ENCODE results near the gene SPRED2. TPM values are rescaled to one million over a fixed set of nuclear protein-coding genes. Genes with fewer than 3 reads are reported as not detected.
A peak's percentile ranks its signal among the peaks of the same experiment; 100 is the strongest.

Gene SPRED2
- total RNA-seq, 1 donor from 2014 or later: 8.4 TPM

DNA sequence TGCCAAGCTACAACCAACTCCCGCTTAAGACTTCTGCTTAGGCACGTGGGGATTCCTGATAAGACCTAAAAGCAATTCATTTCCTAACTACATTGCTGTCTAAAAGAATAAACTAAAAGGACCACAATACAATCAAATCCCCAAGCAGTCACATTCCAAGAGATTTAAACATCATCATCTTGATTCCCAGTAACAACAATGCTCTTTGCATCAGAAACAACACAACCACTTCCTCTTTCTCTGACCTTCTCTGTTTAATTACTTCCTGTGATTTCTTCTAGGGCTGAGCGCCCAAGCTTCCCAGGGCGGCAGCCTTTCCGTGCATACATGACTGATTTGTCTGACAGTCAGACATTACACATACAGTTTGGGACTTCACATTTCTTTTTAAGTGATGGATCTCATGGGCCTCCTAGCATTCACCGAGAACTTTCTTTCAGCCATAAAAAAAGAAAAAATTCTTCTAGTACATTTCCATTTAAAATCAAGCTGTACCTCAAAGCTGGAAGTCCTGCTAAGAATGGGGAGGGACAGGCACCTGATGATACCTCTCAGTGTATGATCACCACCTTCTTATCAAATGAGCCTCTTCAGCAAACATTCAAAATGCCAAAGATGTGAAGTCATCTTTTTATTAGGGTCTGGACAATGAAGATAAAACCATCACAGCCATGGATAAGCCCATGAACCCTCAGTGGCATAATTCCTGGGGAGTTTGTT lies 11.5 kb downstream of the SPRED2 start:
- Mint-ChIP-seq H3K4me1 (ENCODE audit: low read depth) (peaks cover 35% of the 10 kb centered on the region), H3K36me3 (ENCODE audit: low read depth) (peaks cover 7% of the 10 kb centered on the region), H3K9me3 (peaks cover 5% of the 10 kb centered on the region), H3K27me3 (ENCODE audit: low read depth) (peaks cover 5% of the 10 kb centered on the region), H3K4me3 (ENCODE audit: low read depth) (no peak overlapping the region), H3K27ac (no peak overlapping the region)
- intact Hi-C loops (cut with micrococcal nuclease): no loop called here
- no peak for DNase-seq (ENCODE audit: low spot score)

DNA sequence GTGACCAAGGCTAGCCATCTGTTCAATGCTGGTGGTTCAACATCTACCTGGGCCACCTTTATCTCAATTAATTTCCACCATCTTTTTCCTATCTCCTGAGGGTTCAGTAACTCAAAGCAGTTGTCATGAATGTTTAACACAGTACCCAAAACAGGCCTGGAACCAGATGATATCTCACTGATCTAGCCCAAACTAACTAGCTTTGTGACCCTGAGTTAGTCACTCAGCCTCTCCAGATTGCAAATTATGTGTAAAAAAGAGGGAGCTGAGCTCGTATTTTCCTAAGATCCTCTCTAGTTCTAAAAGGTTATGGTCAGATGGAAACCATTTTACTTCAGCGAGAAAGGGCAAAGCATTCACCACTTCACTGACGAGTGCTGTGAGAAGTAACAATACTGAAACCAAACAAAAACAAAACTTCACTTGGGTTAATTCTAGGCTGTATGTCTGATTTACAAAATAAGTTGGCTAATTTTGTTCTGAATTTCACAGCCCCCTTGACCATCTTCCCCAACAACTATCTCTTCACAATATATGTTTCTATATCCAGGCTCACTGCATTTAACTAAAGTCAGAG lies 14.8 kb downstream of the SPRED2 start:
- Mint-ChIP-seq H3K36me3 (ENCODE audit: low read depth) (peaks cover 7% of the 10 kb centered on the region), H3K4me1 (ENCODE audit: low read depth) (peaks cover 37% of the 10 kb centered on the region), H3K4me3 (ENCODE audit: low read depth) (no peak overlapping the region), H3K9me3 (peaks cover 5% of the 10 kb centered on the region), H3K27me3 (ENCODE audit: low read depth) (peaks cover 14% of the 10 kb centered on the region), H3K27ac (peak overlapping the region; percentile 52)
- DNase-seq (ENCODE audit: low spot score): no peak
- intact Hi-C loops (cut with micrococcal nuclease): loop anchor here (1.0 to 2.0 kb wide), 4 partner anchors 13 to 116 kb away; no protein-coding TSS in a partner anchor

DNA sequence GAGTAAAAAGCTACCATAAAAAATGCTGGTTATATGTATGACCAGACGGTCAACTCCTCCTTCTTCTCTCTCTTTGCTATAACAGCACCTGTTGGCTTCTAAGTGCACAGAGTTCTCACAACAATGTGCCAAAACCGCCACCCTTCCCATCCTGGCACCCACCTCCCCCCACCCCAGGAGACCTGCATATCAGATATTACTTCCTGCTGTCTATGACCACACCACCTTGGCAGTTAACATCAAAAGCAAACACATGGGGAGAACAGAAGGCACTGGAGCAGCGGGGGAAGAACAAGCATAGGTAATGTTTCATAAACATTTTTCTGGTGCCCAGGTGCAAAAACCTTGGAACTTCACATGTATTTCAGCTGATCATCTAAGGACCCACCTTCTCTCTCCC lies 15.5 kb downstream of the SPRED2 start:
- H3K4me1 Mint-ChIP-seq (ENCODE audit: low read depth): peaks cover 35% of the 10 kb centered on the region
- peaks cover 7% of the 10 kb centered on the region for H3K36me3 Mint-ChIP-seq (ENCODE audit: low read depth)
- H3K4me3 Mint-ChIP-seq (ENCODE audit: low read depth): no peak overlapping the region
- peaks cover 5% of the 10 kb centered on the region for H3K9me3 Mint-ChIP-seq
- H3K27me3 Mint-ChIP-seq (ENCODE audit: low read depth): peaks cover 16% of the 10 kb centered on the region
- H3K27ac Mint-ChIP-seq: peak overlapping the region; percentile 52
- intact Hi-C loops (cut with micrococcal nuclease): loop anchor here (1.0 to 2.0 kb wide), 4 partner anchors 14 to 116 kb away; no protein-coding TSS in a partner anchor
- no peak for DNase-seq (ENCODE audit: low spot score)

DNA sequence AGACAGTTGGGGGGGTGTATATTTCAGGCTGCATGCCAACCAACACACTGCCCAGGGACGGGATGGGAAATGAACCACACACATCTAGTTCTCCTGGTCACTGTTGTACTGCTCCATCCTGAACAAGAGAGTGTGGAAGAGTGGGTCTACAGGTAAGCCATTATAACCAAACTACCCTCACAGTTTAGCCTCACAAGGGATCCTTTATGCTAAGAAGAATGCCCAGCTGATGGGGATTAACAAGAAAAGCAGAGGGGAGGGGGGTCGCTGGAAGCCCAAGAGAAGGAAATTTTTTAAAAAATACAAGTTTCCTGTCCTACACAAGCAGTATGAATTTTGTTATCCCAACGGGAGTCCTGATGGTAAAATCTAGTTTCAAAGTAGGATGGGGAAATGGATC lies 16.1 kb downstream of the SPRED2 start:
- Mint-ChIP-seq H3K9me3 (peaks cover 5% of the 10 kb centered on the region), H3K4me3 (ENCODE audit: low read depth) (no peak overlapping the region), H3K4me1 (ENCODE audit: low read depth) (peaks cover 33% of the 10 kb centered on the region), H3K36me3 (ENCODE audit: low read depth) (peaks cover 7% of the 10 kb centered on the region), H3K27ac (no peak overlapping the region), H3K27me3 (ENCODE audit: low read depth) (peaks cover 18% of the 10 kb centered on the region)
- DNase-seq (ENCODE audit: low spot score): no peak
- intact Hi-C loops (cut with micrococcal nuclease): loop anchor here (2.0 kb wide), 2 partner anchors 14 to 34 kb away; no protein-coding TSS in a partner anchor

DNA sequence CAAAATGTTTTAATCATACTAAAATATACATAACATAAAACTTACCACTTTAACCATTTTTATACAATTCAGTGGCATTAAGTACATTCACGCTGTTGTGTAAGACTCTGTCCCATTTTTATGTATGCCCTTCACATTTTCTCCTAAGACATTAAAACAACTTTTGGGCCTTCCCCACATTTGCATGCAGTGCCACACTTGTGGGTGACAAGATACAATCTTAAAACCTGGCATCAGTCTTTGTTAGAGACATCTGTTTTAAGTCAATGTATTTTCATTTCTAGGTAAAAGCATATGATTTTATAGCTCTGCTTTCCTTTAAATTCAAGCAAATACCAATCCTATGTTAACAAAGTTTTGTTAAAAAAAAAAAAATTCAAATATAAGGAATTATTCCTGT lies 17.3 kb downstream of the SPRED2 start:
- peaks cover 25% of the 10 kb centered on the region for H3K4me1 Mint-ChIP-seq (ENCODE audit: low read depth)
- no peak overlapping the region for H3K27ac Mint-ChIP-seq
- no peak overlapping the region for H3K4me3 Mint-ChIP-seq (ENCODE audit: low read depth)
- no peaks in the 10 kb centered on the region for H3K9me3 Mint-ChIP-seq
- H3K36me3 Mint-ChIP-seq (ENCODE audit: low read depth): no peaks in the 10 kb centered on the region
- no peak for DNase-seq (ENCODE audit: low spot score)
- peaks cover 18% of the 10 kb centered on the region for H3K27me3 Mint-ChIP-seq (ENCODE audit: low read depth)
- intact Hi-C loops (cut with micrococcal nuclease): no loop called here

DNA sequence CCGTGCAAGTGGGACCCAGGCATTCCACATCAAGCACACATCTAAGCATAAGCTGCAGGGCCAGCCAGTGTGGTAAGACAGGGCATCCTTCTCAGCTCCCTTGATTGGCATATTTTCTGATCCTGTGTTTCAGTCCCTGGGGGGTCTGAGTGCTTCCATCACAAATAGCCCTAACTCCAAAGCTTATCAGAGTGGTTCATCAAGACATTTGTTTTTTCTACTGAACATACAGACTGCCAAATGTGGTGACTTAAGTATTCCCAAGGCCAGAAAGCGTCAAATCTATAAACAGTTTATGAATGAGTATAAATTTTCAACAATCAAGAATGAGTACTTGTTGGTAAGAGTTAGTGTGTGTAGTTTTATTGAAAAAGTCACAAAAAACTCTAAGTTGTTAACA lies 18.8 kb downstream of the SPRED2 start:
- DNase-seq (ENCODE audit: low spot score): no peak
- Mint-ChIP-seq H3K27me3 (ENCODE audit: low read depth) (peaks cover 21% of the 10 kb centered on the region), H3K4me1 (ENCODE audit: low read depth) (peaks cover 23% of the 10 kb centered on the region), H3K4me3 (ENCODE audit: low read depth) (no peak overlapping the region), H3K36me3 (ENCODE audit: low read depth) (no peaks in the 10 kb centered on the region), H3K9me3 (no peaks in the 10 kb centered on the region), H3K27ac (no peak overlapping the region)
- intact Hi-C loops (cut with micrococcal nuclease): no loop called here

DNA sequence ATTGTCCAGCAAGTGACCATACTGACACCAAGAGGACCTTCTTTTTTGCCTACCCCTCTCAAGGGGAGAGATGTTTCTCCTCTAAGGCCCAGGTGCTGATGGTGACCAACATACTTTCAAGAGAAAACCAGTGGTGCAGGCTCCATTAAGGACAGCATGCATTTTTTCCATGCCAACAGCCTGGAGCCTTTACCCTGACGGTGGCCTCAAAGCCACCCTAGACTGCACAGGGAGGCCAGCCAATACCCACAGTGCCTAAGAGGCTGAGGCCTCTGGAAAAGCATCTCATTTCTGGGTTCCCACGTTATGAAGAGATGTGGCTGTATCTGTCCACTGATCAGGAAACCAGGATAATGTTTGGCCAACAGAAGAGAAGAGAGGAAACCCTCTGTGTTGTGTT lies 19.3 kb downstream of the SPRED2 start:
- DNase-seq (ENCODE audit: low spot score): no peak
- no peaks in the 10 kb centered on the region for H3K9me3 Mint-ChIP-seq
- peaks cover 20% of the 10 kb centered on the region for H3K4me1 Mint-ChIP-seq (ENCODE audit: low read depth)
- no peaks in the 10 kb centered on the region for H3K36me3 Mint-ChIP-seq (ENCODE audit: low read depth)
- H3K27me3 Mint-ChIP-seq (ENCODE audit: low read depth): peaks cover 21% of the 10 kb centered on the region
- intact Hi-C loops (cut with micrococcal nuclease): no loop called here
- no peak overlapping the region for H3K27ac Mint-ChIP-seq
- H3K4me3 Mint-ChIP-seq (ENCODE audit: low read depth): no peak overlapping the region

DNA sequence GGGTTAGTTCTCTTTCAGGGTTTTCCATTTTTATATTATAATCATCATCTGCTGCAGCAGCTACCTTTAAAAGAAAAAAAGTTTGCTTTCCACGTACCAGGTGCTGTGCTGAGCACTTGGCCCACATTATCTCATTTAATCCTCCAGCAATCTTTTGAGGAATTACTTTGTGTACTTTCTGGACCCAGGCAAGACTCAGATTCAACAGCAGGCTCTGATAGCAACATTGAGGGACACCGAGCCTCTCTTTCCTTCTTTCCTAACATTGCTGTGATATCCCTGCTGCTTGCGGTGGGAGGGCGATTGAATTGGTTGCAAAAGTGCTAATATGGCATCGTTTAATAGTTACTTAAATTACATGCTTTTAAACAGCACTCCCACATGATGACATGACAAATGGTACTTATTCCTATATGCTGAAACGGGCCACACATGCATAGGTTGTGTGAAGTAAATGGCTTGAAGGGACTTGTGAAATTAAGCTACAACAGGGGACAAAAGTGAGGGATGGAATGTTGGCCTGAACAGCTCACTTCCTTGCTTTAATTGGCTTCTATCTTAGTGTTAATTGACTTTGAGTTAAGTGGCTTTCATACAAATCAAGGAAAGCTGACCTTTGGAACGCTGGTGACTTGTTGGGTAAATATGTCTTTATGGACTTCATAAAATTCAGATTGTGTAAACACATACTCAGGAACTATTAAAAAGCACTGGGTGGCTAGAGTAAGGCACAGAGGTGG lies 21.2 kb downstream of the SPRED2 start:
- intact Hi-C loops (cut with micrococcal nuclease): no loop called here
- H3K27me3 Mint-ChIP-seq (ENCODE audit: low read depth): peaks cover 20% of the 10 kb centered on the region
- DNase-seq (ENCODE audit: low spot score): no peak
- no peak overlapping the region for H3K27ac Mint-ChIP-seq
- H3K36me3 Mint-ChIP-seq (ENCODE audit: low read depth): no peaks in the 10 kb centered on the region
- peaks cover 14% of the 10 kb centered on the region for H3K4me1 Mint-ChIP-seq (ENCODE audit: low read depth)
- H3K9me3 Mint-ChIP-seq: no peaks in the 10 kb centered on the region
- H3K4me3 Mint-ChIP-seq (ENCODE audit: low read depth): no peak overlapping the region

DNA sequence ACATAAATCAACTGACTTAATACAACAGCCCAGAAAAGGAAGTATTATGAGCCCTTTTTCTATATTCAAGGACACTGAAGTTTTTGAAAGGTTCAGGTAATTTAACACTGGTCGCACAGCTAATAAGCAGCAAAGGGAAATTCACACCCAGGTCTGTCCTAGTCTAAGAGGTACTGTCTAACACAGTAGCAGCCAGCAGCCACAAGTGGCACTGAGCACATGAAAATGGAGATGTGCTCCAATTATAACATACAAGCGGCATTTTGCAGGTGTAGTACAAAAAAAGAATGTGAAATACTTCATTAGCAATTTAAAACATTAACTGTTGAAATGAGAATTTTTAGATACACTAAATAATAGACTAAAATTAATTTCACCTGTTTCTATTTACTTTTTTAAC lies 23.4 kb downstream of the SPRED2 start:
- peaks cover 14% of the 10 kb centered on the region for H3K4me1 Mint-ChIP-seq (ENCODE audit: low read depth)
- H3K36me3 Mint-ChIP-seq (ENCODE audit: low read depth): no peaks in the 10 kb centered on the region
- peaks cover 23% of the 10 kb centered on the region for H3K27me3 Mint-ChIP-seq (ENCODE audit: low read depth)
- no peaks in the 10 kb centered on the region for H3K9me3 Mint-ChIP-seq
- intact Hi-C loops (cut with micrococcal nuclease): no loop called here
- no peak for DNase-seq (ENCODE audit: low spot score)
- no peak overlapping the region for H3K27ac Mint-ChIP-seq
- H3K4me3 Mint-ChIP-seq (ENCODE audit: low read depth): no peak overlapping the region

DNA sequence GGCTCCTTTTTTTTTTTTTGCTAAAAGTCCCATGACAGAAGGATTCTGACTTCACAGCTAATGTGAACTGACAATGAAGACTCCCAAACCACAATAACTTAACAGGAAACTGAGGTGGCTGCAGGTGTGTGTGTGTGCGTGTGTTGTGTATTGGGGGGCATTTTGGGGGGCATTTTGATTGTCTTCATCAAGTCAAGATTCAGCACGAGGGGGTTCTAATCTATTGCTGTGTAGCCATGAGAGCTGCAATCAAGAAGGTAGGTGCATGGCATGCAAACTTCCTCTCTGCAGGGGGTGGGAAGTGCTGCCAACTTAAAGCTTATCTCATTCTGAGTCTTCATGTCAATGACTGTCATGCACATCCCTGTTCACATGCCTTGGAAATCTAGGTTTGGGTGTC lies 25.2 kb downstream of the SPRED2 start:
- DNase-seq (ENCODE audit: low spot score): no peak
- Mint-ChIP-seq H3K9me3 (no peaks in the 10 kb centered on the region), H3K36me3 (ENCODE audit: low read depth) (no peaks in the 10 kb centered on the region), H3K27ac (no peak overlapping the region), H3K4me1 (ENCODE audit: low read depth) (peaks cover 14% of the 10 kb centered on the region), H3K4me3 (ENCODE audit: low read depth) (no peak overlapping the region), H3K27me3 (ENCODE audit: low read depth) (peaks cover 17% of the 10 kb centered on the region)
- intact Hi-C loops (cut with micrococcal nuclease): no loop called here

DNA sequence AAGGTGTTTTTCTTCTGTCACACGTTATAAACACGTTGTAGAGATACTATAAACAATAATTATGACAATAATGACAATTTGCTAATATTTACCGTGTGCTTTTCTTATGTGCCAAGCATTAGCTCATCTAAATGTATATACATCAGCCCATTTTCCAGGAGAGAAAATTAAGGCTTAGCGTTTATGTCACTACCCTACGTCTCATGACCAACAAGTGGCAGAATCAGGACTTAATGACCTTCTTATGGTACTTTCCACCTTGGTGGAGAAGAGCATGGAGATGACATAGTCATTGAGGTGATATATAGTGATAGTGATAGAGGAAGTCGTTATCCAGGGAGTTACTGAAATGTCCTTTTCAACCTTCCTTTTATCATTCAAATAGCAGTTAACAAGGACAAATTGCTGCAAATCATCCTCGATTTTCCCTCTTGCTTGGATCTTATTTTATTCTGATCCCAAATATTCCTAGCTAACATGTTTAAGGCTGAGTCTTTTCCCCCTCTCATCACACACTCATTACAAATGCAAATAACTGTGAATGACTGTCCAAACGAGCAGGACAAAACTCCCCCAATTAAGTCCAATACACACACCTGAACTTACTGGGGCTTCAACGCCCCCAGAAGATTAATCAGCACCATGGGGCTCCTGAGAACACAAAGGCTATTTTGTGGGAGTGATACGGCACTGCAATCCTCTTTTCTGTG lies 27.3 kb downstream of the SPRED2 start:
- H3K27ac Mint-ChIP-seq: no peak overlapping the region
- H3K4me1 Mint-ChIP-seq (ENCODE audit: low read depth): peaks cover 15% of the 10 kb centered on the region
- DNase-seq (ENCODE audit: low spot score): no peak
- peaks cover 16% of the 10 kb centered on the region for H3K27me3 Mint-ChIP-seq (ENCODE audit: low read depth)
- H3K36me3 Mint-ChIP-seq (ENCODE audit: low read depth): no peaks in the 10 kb centered on the region
- no peaks in the 10 kb centered on the region for H3K9me3 Mint-ChIP-seq
- intact Hi-C loops (cut with micrococcal nuclease): no loop called here
- no peak overlapping the region for H3K4me3 Mint-ChIP-seq (ENCODE audit: low read depth)

DNA sequence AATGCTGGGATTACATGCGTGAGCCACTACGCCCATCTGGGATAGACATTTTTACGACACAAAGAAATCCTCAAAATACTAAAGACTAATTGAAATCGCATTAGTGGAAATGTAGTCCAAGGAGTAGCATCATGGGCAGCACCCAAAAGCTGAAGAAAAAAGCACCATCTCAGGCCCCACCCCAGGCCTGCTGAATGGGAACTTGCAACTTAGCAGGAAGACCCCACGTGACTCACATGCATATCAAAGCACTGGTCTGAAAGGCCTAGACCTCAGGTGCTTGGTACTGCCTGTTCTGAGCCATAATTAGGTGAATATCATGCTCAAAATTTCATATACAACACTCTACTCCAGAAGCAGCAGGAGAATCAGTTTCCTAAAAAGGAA lies 28.9 kb downstream of the SPRED2 start:
- intact Hi-C loops (cut with micrococcal nuclease): no loop called here
- Mint-ChIP-seq H3K36me3 (ENCODE audit: low read depth) (no peaks in the 10 kb centered on the region), H3K4me1 (ENCODE audit: low read depth) (peaks cover 15% of the 10 kb centered on the region), H3K9me3 (no peaks in the 10 kb centered on the region), H3K27ac (no peak overlapping the region), H3K4me3 (ENCODE audit: low read depth) (no peak overlapping the region), H3K27me3 (ENCODE audit: low read depth) (peaks cover 13% of the 10 kb centered on the region)
- no peak for DNase-seq (ENCODE audit: low spot score)
